HG03175 (cell line): ENCODE results near the gene ABLIM2.

Experiments
- ATAC-seq: cut with Tn5 transposase; IDR thresholded peaks from one replicate; pipeline ENCODE4 v1.9.1; 2021; ENCODE audit warnings: mild to moderate bottlenecking, moderate library complexity; ENCODE audit not compliant: unreplicated experiment

Gene ABLIM2

GRCh38 chr4:8050555-8051206 lies 107.9 kb downstream of the ABLIM2 start:
- no peak for ATAC-seq

- no peak for ATAC-seq
These were observed 108.4 kb downstream of the ABLIM2 start for GRCh38 chr4:8050180-8050554.

GRCh38 chr4:8048856-8049676 lies 109.5 kb downstream of the ABLIM2 start:
- no peak for ATAC-seq

DNA sequence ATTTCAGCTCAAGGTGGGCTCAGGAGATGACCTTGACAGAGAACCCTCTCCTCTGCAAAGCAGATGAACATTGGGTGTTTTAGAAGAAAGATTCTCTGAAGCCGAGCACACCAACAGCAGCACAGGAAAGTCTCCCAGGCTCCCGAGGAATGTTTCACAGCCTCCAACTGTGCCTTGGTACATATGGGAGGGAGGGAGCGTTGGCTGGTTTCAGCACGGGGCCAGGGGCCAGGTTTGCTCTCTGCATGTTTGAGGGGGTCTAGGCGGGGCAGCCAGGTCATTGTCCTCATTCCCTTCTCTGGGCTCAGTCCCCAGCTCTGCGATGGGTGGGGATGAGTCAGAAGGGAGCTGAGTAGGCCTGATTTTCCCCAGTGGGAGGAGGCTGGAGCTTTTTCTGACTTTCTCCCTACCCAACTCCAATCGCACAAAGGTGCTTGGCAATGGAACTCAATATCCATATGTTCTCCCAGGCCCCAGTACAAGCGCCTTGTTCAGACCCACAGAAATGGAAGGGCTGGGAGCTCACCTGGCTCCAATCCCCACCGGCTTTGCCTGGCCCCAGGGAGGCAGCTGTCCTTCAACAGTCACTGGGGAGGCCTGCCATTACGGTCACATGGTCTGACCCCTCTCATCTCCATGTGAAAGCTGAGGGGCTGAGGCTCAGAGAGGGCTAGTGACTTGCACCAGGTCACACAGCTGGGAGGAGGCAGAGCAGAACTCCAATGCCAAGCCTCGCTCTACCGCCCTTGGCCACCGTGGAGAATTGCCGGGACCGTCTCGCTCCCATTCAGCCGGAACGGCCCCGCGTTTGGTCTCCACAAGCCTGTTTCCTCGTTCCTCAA lies 110.6 kb downstream of the ABLIM2 start:
- no peak for ATAC-seq

- ATAC-seq: no peak
These were observed 111.6 kb downstream of the ABLIM2 start for GRCh38 chr4:8046925-8047541.

DNA sequence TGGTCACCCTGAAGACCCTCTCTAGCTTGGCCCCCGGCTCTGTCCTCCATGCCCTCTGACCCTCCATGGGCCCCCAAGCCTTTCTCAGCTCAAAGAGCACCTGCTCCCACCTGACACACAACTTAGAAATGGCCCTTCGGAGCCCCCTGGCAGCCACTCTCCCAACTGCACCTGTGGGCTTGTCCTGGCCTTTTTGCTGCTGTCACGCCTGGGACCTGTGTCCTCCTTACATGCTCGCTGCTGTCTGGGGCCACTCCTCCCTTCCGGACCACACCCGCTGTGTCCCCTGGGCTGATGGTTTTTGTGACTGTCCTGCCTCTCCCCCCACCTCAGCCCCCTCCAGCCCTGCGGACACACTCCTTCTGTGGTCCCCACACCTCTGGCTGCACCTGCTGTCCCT lies 112.7 kb downstream of the ABLIM2 start:
- no peak for ATAC-seq

- ATAC-seq: no peak
These were observed 113.9 kb downstream of the ABLIM2 start for GRCh38 chr4:8044699-8045098.

- ATAC-seq: no peak
These were observed 114.4 kb downstream of the ABLIM2 start for GRCh38 chr4:8044244-8044643.

DNA sequence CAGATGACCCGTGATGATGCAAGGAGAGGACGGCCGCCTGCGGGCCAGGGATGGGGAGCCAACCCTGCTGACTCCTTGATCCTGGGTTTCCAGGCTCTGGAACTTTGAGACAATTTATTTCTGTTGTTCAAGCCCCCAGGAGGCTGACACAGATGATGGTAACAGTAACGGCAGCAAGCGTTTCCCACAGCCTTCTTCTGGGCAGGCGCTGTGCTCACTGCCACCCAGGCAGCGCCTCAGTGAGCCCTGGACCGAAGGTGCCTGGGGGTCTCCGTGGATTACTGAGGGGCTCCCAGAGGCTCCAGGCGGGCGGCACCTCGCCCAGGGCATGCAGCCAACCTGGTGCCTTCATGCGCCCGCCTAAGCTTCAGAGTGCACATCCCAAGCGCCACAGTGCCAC lies 115.0 kb downstream of the ABLIM2 start:
- ATAC-seq: no peak

DNA sequence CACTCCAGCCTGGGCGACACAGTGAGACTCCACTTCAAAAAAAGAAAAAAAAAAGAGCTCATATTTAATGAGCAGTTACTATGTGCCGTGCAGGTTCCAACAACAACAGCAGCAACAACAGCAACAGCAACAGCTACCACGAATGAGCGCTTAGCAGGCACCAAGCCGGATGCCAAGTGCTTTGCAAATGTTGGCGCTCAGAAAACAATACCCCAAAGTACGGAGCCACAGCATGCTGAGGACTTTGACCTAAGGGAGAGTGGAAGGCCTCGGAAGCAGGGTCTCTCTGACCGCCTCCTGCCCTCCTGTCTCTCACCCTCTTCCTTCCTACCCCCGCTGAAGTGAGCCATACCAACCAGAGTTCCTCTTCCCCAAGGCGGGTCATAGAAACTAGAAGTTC lies 116.7 kb downstream of the ABLIM2 start:
- ATAC-seq: no peak

DNA sequence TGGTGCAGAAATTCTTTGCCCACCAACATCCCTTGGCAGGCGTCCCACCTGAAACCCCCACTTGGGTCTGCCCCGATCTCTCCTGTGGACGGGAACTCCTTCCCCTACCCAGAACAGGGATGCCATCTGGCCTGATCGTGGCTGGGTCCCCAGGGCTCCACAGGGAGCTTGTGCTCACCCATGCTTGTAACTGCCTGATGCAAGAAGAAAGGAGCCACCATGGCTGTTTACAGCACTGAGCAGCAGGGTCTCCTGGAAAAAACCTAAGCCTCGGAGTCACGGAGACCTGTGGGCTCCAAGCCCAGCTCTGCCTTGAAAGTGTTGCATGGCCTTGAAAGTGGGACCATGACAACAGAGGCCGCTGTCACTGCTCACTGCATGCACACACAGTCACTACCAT lies 117.4 kb downstream of the ABLIM2 start:
- ATAC-seq: no peak

GRCh38 chr4:8040607-8041006 lies 118.0 kb downstream of the ABLIM2 start:
- no peak for ATAC-seq

DNA sequence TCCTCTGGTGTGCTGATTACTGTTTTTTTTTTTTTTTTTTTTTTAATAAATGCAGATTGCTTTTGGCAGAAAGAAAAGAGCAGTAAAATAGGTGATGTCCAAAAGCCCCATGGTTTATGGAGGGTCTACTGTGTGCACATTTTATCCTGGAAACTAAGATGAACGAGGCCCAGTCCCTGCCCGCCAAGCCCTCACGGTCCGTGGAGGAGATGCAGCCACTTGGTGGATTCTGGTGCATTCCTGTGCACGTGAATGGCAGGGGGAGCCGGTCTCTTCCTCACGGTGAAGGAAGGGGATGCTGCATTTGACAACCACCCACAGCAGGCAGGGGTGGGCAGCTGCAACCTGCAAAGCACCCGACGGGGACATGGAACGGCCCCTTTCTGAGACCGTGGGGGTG lies 118.8 kb downstream of the ABLIM2 start:
- no peak for ATAC-seq

- ATAC-seq: no peak
These were observed 119.3 kb downstream of the ABLIM2 start for GRCh38 chr4:8039290-8039689.

- ATAC-seq: no peak
These were observed 119.8 kb downstream of the ABLIM2 start for GRCh38 chr4:8038719-8039251.

- no peak for ATAC-seq
These were observed 120.5 kb downstream of the ABLIM2 start for GRCh38 chr4:8038083-8038482.

GRCh38 chr4:8037150-8037769 lies 121.4 kb downstream of the ABLIM2 start:
- ATAC-seq: no peak

- ATAC-seq: no peak
These were observed 123.2 kb downstream of the ABLIM2 start for GRCh38 chr4:8035371-8035780.

GRCh38 chr4:8033829-8034528 lies 124.6 kb downstream of the ABLIM2 start:
- no peak for ATAC-seq
